DND-41 (cell line): ENCODE results near the gene CYFIP1.

Experiments used
- EZH2 ChIP-seq: IDR thresholded peaks from 3 replicates; pipeline ENCODE4 v1.6.1; 2012; ENCODE audit warnings: borderline replicate concordance, low read depth, mild to moderate bottlenecking, moderate library complexity, low read length, inconsistent platforms; ENCODE audit not compliant: severe bottlenecking
- TF ChIP-seq, protein P1 (sequence below): IDR thresholded peaks from 2 replicates; pipeline ENCODE4 v1.5.1; 2012; ENCODE audit warnings: borderline replicate concordance, low read length, moderate library complexity, mild to moderate bottlenecking; ENCODE audit not compliant: poor library complexity, severe bottlenecking; ENCODE audit errors: extremely low read depth

DNA sequence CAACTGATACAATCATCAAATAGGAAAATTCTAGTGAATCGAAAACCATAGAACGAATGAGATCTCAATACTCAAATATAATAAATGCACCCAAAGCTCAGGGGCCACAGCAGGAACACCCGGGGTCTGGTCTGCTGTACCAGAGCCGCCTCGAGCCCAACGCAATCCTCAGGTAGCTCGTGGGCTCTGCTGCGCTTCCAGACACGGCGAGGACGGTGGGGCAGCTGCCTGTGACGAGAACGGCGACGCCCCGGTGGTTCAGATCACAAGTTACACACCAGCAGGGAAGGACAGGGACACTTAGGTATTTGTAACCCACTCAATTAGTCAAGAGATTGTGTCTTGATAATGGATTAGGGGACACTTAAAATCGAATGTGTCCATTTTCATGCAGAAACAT is 87.1 kb downstream of the CYFIP1 start:
- TF ChIP-seq EZH2: no peak
- TF ChIP-seq, protein P1, sequence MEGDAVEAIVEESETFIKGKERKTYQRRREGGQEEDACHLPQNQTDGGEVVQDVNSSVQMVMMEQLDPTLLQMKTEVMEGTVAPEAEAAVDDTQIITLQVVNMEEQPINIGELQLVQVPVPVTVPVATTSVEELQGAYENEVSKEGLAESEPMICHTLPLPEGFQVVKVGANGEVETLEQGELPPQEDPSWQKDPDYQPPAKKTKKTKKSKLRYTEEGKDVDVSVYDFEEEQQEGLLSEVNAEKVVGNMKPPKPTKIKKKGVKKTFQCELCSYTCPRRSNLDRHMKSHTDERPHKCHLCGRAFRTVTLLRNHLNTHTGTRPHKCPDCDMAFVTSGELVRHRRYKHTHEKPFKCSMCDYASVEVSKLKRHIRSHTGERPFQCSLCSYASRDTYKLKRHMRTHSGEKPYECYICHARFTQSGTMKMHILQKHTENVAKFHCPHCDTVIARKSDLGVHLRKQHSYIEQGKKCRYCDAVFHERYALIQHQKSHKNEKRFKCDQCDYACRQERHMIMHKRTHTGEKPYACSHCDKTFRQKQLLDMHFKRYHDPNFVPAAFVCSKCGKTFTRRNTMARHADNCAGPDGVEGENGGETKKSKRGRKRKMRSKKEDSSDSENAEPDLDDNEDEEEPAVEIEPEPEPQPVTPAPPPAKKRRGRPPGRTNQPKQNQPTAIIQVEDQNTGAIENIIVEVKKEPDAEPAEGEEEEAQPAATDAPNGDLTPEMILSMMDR: no peak
